SH-SY5Y (cell line): ENCODE results near the gene PKNOX2.

Source experiments
- GATA2 ChIP-seq: IDR thresholded peaks from 2 replicates; pipeline ENCODE4 v1.6.1; 2011; ENCODE audit warnings: mild to moderate bottlenecking, low read depth, low read length
- GATA3 ChIP-seq: IDR thresholded peaks from 2 replicates; pipeline ENCODE4 v1.6.1; 2011; ENCODE audit warnings: low read depth, mild to moderate bottlenecking, low read length, moderate library complexity

- TF ChIP-seq GATA3 (no peak), GATA2 (no peak)
These were observed 2.9 kb downstream of the PKNOX2 start for GRCh38 chr11:125167292-125167953.
